ENCODE data around the gene AANAT.

The AANAT gene

GRCh38 chr17:76478730-76479514 lies 11.5 kb downstream of the AANAT start:
- Histone ChIP-seq H3K4me1 (ENCODE audit: insufficient read depth, poor library complexity, severe bottlenecking) (no peaks in the 10 kb centered on the region), H3K4me3 (ENCODE audit: severe bottlenecking) (no peak overlapping the region), H3K27ac (ENCODE audit: poor library complexity, severe bottlenecking) (no peak overlapping the region), H3K9me3 (ENCODE audit: severe bottlenecking) (no peaks in the 10 kb centered on the region), H3K36me3 (ENCODE audit: low read depth) (peaks cover 5% of the 10 kb centered on the region; the same call in 1 of the 2 replicates), H3K27me3 (ENCODE audit: insufficient read depth, poor library complexity, severe bottlenecking) (no peaks in the 10 kb centered on the region)
- ATAC-seq (ENCODE audit: low read depth) (no peak), DNase-seq (ENCODE audit: low spot score) (no peak)
- TF ChIP-seq, protein P1, sequence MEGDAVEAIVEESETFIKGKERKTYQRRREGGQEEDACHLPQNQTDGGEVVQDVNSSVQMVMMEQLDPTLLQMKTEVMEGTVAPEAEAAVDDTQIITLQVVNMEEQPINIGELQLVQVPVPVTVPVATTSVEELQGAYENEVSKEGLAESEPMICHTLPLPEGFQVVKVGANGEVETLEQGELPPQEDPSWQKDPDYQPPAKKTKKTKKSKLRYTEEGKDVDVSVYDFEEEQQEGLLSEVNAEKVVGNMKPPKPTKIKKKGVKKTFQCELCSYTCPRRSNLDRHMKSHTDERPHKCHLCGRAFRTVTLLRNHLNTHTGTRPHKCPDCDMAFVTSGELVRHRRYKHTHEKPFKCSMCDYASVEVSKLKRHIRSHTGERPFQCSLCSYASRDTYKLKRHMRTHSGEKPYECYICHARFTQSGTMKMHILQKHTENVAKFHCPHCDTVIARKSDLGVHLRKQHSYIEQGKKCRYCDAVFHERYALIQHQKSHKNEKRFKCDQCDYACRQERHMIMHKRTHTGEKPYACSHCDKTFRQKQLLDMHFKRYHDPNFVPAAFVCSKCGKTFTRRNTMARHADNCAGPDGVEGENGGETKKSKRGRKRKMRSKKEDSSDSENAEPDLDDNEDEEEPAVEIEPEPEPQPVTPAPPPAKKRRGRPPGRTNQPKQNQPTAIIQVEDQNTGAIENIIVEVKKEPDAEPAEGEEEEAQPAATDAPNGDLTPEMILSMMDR (IDR thresholded peaks at IDR 0.05; ENCODE audit: poor library complexity, severe bottlenecking): no peak

DNA sequence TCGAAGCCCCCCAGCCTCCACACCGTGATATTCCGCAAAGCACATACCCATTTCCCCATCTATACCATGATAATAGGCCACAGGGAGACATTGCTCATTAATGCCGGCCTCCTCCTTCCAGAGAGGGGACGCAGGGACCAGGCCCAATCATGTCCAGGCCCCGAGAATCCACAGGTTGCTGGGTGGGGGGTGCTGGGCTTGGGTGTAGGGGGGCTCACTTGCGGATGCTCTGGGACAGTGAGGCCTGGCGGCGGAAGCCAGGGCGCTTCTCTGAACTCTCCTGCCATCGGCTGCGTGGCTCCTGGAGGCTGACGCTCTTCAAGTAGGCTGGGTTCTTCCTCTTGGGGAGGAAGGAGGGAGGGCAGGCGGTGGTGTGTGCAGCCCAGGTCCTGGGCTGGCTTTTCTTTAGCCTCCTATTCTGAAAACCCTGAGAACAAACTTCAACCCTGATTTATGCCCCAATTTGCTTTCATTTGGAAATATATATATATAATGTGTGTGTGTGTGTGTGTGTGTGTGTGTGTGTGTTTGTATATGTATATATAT lies 12.2 kb downstream of the AANAT start:
- H3K27ac ChIP-seq (ENCODE audit: poor library complexity, severe bottlenecking): no peak overlapping the region
- no peaks in the 10 kb centered on the region for H3K9me3 ChIP-seq (ENCODE audit: severe bottlenecking)
- DNase-seq (ENCODE audit: low spot score) (no peak), ATAC-seq (ENCODE audit: low read depth) (no peak)
- TF ChIP-seq, protein P1 (IDR thresholded peaks at IDR 0.05; ENCODE audit: poor library complexity, severe bottlenecking): no peak
- H3K4me3 ChIP-seq (ENCODE audit: severe bottlenecking): no peak overlapping the region
- peaks cover 2% of the 10 kb centered on the region for H3K4me1 ChIP-seq (ENCODE audit: insufficient read depth, poor library complexity, severe bottlenecking)
- no peaks in the 10 kb centered on the region for H3K27me3 ChIP-seq (ENCODE audit: insufficient read depth, poor library complexity, severe bottlenecking)
- no peaks in the 10 kb centered on the region for H3K36me3 ChIP-seq (ENCODE audit: low read depth)

- TF ChIP-seq, protein P1 (IDR thresholded peaks at IDR 0.05; ENCODE audit: poor library complexity, severe bottlenecking): no peak
- no peak for ATAC-seq (ENCODE audit: low read depth)
- Histone ChIP-seq H3K9me3 (ENCODE audit: severe bottlenecking) (no peaks in the 10 kb centered on the region), H3K4me3 (ENCODE audit: severe bottlenecking) (no peak overlapping the region), H3K27me3 (ENCODE audit: insufficient read depth, poor library complexity, severe bottlenecking) (no peaks in the 10 kb centered on the region), H3K4me1 (ENCODE audit: insufficient read depth, poor library complexity, severe bottlenecking) (peaks cover 6% of the 10 kb centered on the region), H3K27ac (ENCODE audit: poor library complexity, severe bottlenecking) (no peak overlapping the region), H3K36me3 (ENCODE audit: low read depth) (no peaks in the 10 kb centered on the region; the same call in 1 of the 2 replicates)
- no peak for DNase-seq (ENCODE audit: low spot score)
Observed at GRCh38 chr17:76480632-76481031, 13.2 kb downstream of the AANAT start.

GRCh38 chr17:76481071-76481655 lies 13.8 kb downstream of the AANAT start:
- Histone ChIP-seq H3K4me3 (ENCODE audit: severe bottlenecking) (no peak overlapping the region), H3K27ac (ENCODE audit: poor library complexity, severe bottlenecking) (no peak overlapping the region), H3K27me3 (ENCODE audit: insufficient read depth, poor library complexity, severe bottlenecking) (no peaks in the 10 kb centered on the region), H3K9me3 (ENCODE audit: severe bottlenecking) (no peaks in the 10 kb centered on the region), H3K36me3 (ENCODE audit: low read depth) (peaks cover 2% of the 10 kb centered on the region; the same call in 1 of the 2 replicates), H3K4me1 (ENCODE audit: insufficient read depth, poor library complexity, severe bottlenecking) (peaks cover 6% of the 10 kb centered on the region)
- DNase-seq (ENCODE audit: low spot score): no peak
- no peak for ATAC-seq (ENCODE audit: low read depth)
- TF ChIP-seq, protein P1 (IDR thresholded peaks at IDR 0.05; ENCODE audit: poor library complexity, severe bottlenecking): no peak

Data from RWPE2 (cell line).